ENCODE measurements around the gene PPP1R12A.

Gene PPP1R12A

DNA sequence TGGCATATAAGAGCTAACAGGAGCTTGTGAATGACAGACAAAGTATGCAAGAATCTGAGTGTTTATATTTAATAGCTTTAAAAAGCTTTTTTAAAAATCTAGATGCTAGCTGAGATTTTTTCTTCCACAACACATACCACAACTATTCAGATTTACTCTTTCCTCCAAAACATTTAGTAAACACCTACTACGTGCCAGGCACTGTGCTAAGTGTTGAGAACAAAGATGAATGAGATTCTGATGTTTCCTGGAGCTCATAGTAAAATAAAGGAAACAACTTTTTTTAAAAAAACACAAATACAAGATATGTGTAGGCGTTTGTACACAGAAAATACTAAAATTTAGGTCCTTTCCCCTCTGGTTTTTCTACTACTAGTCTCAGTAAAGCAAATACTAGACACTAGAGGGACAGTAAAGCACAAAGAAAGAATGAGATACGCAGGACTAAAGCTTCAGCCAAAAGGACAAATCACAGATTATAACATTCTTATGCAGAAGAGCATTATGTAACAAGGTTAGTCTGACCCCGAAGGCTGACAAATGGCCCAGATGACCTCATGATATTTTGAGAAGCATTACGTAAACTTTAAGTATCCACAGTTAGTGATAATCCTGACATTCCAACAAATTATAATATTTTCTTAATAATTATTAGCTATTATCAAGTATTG lies 165.6 kb downstream of the PPP1R12A start:
- TF ChIP-seq, protein P1, sequence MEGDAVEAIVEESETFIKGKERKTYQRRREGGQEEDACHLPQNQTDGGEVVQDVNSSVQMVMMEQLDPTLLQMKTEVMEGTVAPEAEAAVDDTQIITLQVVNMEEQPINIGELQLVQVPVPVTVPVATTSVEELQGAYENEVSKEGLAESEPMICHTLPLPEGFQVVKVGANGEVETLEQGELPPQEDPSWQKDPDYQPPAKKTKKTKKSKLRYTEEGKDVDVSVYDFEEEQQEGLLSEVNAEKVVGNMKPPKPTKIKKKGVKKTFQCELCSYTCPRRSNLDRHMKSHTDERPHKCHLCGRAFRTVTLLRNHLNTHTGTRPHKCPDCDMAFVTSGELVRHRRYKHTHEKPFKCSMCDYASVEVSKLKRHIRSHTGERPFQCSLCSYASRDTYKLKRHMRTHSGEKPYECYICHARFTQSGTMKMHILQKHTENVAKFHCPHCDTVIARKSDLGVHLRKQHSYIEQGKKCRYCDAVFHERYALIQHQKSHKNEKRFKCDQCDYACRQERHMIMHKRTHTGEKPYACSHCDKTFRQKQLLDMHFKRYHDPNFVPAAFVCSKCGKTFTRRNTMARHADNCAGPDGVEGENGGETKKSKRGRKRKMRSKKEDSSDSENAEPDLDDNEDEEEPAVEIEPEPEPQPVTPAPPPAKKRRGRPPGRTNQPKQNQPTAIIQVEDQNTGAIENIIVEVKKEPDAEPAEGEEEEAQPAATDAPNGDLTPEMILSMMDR (IDR thresholded peaks at IDR 0.05) = no peak
- TF ChIP-seq ZFX (IDR thresholded peaks at IDR 0.05; ENCODE audit: borderline replicate concordance) = no peak
- H3K27ac ChIP-seq = no peak overlapping the region

DNA sequence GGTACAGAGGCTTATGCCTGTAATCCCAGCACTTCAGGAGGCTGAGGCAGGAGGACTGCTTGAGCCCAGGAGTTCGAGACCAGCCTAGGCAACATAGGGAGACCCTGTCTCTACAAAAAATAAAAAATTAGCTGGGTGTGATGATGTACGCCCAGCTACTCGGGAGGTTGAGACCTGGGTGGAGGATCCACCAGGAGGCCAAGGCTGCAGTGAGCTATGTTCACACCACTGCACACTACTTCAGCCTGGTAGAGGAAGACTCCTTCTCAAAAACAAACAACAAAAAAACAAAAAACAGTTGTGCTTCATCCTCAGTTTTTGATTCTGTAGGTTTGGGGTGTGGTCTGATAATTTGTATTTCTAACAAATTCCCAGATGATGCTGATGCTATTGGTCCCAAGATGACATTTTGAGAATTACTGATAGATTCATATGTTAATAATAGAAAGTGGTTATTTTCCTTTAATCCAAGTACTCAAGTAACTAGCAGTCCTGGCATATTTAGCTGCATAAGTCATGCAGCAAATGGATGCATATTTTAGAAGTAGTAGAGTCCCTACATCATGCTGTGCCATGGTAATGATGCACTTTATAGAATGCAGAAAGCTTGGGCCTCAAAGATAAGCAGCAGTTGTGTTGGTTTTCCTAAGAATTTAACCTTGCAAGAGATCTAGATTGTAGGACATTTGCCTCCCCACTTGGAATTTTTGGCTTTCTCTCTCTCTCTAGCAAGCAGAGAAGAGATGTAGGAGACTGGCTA lies 168.0 kb downstream of the PPP1R12A start:
- no peak for TF ChIP-seq ZFX (IDR thresholded peaks at IDR 0.05; ENCODE audit: borderline replicate concordance)
- TF ChIP-seq, protein P1 (IDR thresholded peaks at IDR 0.05) = no peak
- H3K27ac ChIP-seq = no peak overlapping the region

DNA sequence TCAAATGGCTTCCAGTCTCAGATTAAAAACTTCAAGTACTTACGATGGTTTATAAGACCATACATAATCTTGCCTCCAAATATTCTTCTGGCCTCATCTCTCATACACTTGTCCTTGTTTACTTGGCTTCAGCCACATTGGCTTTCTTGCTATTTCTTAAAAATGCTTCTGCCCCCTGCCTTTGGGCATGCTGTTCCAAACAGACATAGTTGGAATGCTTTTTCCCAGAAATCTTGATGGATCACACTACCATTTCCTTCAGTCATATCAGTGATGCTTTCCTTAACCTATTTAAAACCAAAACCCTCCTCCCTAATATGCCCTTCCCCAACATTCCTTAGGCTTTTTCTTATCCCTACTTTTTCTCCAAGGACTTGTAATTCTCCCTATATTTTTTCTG lies 169.7 kb downstream of the PPP1R12A start:
- no peak overlapping the region for H3K27ac ChIP-seq
- no peak for TF ChIP-seq ZFX (IDR thresholded peaks at IDR 0.05; ENCODE audit: borderline replicate concordance)
- TF ChIP-seq, protein P1 (IDR thresholded peaks at IDR 0.05) = no peak

DNA sequence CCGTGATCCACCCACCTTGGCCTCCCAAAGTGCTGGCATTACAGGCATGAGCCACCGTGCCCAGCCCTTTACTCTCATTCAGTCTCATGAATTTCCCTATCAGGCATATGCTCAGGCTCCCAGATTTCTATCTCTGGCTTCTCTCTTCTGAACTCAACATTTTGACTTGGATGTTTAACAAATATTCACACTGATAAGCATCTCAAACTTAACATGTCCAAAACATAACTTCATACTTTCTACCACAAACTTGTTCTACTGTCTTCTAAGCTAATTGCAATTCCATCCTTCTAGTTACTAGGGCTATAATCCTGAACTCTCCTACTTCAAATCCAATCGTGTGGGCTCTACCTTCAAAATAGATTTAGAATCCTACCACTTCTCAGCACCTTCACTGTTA lies 170.3 kb downstream of the PPP1R12A start:
- TF ChIP-seq ZFX (IDR thresholded peaks at IDR 0.05; ENCODE audit: borderline replicate concordance) = no peak
- TF ChIP-seq, protein P1 (IDR thresholded peaks at IDR 0.05) = no peak
- no peak overlapping the region for H3K27ac ChIP-seq

DNA sequence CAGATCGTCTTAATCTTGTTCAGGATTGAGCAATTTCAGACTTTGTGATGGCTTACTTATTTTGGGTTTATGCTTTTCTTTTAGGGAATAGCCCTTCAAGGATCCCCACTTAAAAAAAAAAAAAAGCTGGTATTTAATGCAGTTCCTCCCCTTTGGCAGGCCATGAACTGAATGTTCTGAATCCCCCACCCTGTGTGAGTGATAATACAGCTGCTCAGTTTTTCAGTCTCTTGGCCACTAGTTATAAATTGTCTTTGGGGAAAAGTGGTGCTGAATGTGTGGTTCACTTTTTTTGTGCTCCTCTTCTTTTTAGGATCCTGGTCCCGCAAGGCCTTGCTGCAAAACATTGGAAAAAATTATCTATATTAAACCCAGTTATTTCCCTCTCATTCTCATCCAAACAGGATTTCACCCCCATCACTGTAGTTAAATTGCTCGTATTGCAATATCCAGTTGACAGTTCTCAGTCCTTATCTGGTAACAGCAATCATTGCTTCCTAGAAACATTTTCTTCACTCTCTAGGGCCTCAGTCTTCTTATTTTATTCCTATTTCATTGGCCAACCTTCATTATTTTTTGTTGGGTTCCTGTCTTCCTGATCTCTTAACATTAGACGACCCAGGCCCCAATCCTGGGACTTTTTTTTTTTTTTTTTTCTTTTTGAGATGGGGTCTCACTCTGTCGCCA lies 171.0 kb downstream of the PPP1R12A start:
- H3K27ac ChIP-seq = no peak overlapping the region
- TF ChIP-seq ZFX (IDR thresholded peaks at IDR 0.05; ENCODE audit: borderline replicate concordance) = no peak
- TF ChIP-seq, protein P1 (IDR thresholded peaks at IDR 0.05) = no peak

DNA sequence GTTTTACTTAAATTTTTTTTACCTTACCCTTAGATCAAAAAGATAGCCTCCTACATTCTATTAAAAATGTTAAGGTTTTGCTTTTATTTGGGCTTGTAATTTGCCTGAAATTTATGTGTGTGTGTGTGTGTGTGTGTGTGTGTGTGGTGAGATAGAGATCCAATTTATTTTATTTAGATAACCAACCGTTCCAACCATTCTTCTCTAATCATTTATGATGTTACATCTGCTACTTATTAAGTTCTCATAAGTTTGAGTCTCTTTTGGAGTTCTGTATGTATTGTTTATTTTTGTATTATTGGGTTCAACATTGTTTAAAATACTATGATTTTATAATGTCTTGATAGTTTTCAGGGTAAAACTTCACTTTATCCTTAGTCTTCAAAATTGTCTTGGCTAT lies 173.6 kb downstream of the PPP1R12A start:
- TF ChIP-seq, protein P1 (IDR thresholded peaks at IDR 0.05) = no peak
- TF ChIP-seq ZFX (IDR thresholded peaks at IDR 0.05; ENCODE audit: borderline replicate concordance) = no peak
- H3K27ac ChIP-seq = no peak overlapping the region
